Activated CD8-positive, alpha-beta T cell treated with anti-CD3 and anti-CD28 coated beads for 36 hours (primary cell): ENCODE measurements around the gene ARHGEF19. TPM values are rescaled to one million over a fixed set of nuclear protein-coding genes. Genes with fewer than 3 reads are reported as not detected.

ENCODE experiments used
- ATAC-seq: fragments of 200-7000 bp; cut with Tn5 transposase; one replicate; pipeline ENCODE4 v1.10.0; 2021; ENCODE audit warnings: mild to moderate bottlenecking, moderate library complexity
- CTCF ChIA-PET: fragments of 350-600 bp; sonication (Branson Sonifier 250); formaldehyde crosslinking; loops from one replicate; lab custom pipeline; 2021; ENCODE audit warnings: antibody characterized with exemption; lab: Charles Lee
- POLR2A ChIA-PET: fragments of 350-600 bp; sonication (Branson Sonifier 250); formaldehyde crosslinking; loops from one replicate; lab custom pipeline; 2021; ENCODE audit warnings: antibody characterized with exemption; lab: Charles Lee
- DNase-seq: peaks from one replicate; pipeline ENCODE4 v3.0.0-alpha.2; 2020
- H3K27ac Mint-ChIP-seq: one replicate; pipeline ENCODE4 v1.8.0; 2021; ENCODE audit warnings: mild to moderate bottlenecking, mixed read lengths
- H3K27me3 Mint-ChIP-seq: one replicate; pipeline ENCODE4 v1.8.0; 2021; ENCODE audit warnings: mixed read lengths
- H3K36me3 Mint-ChIP-seq: one replicate; pipeline ENCODE4 v1.8.0; 2021; ENCODE audit warnings: low read depth, mixed read lengths
- H3K4me1 Mint-ChIP-seq: one replicate; pipeline ENCODE4 v1.8.0; 2021; ENCODE audit warnings: low read depth, mixed read lengths
- H3K4me3 Mint-ChIP-seq: one replicate; pipeline ENCODE4 v1.8.0; 2021; ENCODE audit warnings: mild to moderate bottlenecking, moderate library complexity, mixed read lengths
- H3K9me3 Mint-ChIP-seq: one replicate; pipeline ENCODE4 v1.8.0; 2021; ENCODE audit warnings: mixed read lengths
- CTCF ChIP-seq: fragments of 200-600 bp; IDR thresholded peaks from one replicate; pipeline ENCODE4 v1.8.0; 2022; ENCODE audit warnings: antibody characterized with exemption, mild to moderate bottlenecking
- intact Hi-C: fragments of 100-400 bp; cut with micrococcal nuclease; formaldehyde crosslinking; loops from one replicate; pipeline ENCODE4 v1.10.0; 2022
- total RNA-seq, 2 experiments: library from RNA; stranded (reverse); gene quantifications; one replicate each; pipeline ENCODE4 v1.2.3, GENCODE V29; 2021

The ARHGEF19 gene
- total RNA-seq, 2 experiments from 2014 or later: 5.7 to 7.4 TPM

GRCh38 chr1:16184557-16185303, 27.7 kb downstream of the ARHGEF19 start:
- Mint-ChIP-seq H3K36me3 (no peaks in the 10 kb centered on the region), H3K4me1 (peaks cover 4% of the 10 kb centered on the region), H3K27ac (no peak overlapping the region), H3K9me3 (no peaks in the 10 kb centered on the region), H3K4me3 (no peak overlapping the region), H3K27me3 (peaks cover 6% of the 10 kb centered on the region)
- CTCF ChIA-PET: interaction anchor here (2.3 to 12.2 kb wide), 2 partner anchors 105 to 111 kb away, joined by 7 to 299 read pairs; partner anchors contain the start of gene FAM131C
- POLR2A ChIA-PET: interaction anchor here (0.7 kb wide), 1 partner anchor 109 kb away, joined by 5 read pairs; no protein-coding TSS in a partner anchor
- DNase-seq (no peak), ATAC-seq (no peak)
- TF ChIP-seq CTCF: no peak
- intact Hi-C loops: no loop called here

- POLR2A ChIA-PET: interaction anchor here (0.7 kb wide), 1 partner anchor 109 kb away, joined by 5 read pairs; no protein-coding TSS in a partner anchor
- no peak overlapping the region for H3K4me3 Mint-ChIP-seq
- DNase-seq (no peak), ATAC-seq (no peak)
- no peaks in the 10 kb centered on the region for H3K9me3 Mint-ChIP-seq
- CTCF ChIA-PET: interaction anchor here (2.3 to 12.2 kb wide), 2 partner anchors 104 to 111 kb away, joined by 7 to 299 read pairs; partner anchors contain the start of gene FAM131C
- no peak overlapping the region for H3K27ac Mint-ChIP-seq
- peaks cover 4% of the 10 kb centered on the region for H3K4me1 Mint-ChIP-seq
- intact Hi-C loops: no loop called here
- no peak for TF ChIP-seq CTCF
- no peaks in the 10 kb centered on the region for H3K36me3 Mint-ChIP-seq
- peaks cover 5% of the 10 kb centered on the region for H3K27me3 Mint-ChIP-seq
Measured at GRCh38 chr1:16183765-16184556, 28.5 kb downstream of the ARHGEF19 start.

DNA sequence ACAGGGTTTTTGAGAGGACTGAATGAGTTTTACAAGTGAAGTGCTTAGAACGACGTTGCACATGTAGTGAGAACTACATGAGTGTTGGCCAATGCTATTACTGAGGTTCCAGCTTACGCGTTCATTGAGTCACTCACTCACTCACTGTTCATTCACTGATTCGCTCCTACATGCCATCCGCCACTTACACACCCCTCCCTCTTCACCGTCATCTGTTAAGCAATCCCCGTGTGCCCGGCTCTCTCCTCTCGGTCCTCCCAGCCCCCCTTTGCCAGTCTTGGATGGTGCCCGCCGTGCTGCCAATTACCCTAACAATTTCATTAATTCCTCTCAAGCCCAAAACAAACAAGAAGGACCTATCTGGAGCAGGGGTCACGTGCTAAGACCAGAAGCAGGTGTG, 29.3 kb downstream of the ARHGEF19 start:
- intact Hi-C loops: no loop called here
- TF ChIP-seq CTCF: no peak

DNA sequence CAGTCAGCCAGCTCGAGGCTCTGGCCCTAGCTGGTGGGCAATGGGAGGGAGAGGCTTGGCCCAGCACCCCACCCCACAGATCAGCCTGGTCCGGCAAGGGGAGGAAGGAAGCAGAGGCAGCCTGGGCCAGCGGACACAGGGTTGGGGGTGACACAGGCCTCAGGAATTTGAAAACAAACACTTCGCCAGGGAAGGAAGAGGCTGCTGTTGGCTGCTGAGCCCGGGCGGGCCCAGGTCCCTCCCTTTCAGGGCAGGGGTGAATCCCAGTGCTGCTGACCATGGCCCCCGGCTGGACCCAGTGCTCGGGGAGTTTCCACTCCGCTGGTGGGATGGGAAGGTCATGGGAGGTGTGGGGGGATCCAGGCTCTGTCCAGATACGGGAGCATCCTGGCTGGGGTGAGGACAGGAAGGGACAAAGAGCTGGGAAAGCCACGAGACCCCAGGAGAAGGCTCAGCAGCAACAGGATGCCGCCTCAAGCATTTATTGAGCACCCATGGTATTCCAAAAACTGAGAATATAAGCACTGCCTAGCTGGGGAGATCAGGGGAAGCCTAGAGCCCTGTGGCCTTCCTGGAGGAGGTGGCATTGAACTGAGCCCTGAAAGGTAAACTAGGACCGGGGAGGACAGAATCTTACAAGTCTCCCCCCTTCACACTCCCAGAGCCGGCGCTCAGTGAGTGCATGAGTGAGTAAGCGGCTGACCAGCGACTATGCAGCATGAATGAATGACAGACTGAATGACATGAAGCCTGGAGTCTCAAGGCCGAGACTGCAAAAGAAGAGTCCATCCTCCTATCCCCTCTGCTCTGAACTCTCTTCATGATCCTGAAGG, 30.3 kb downstream of the ARHGEF19 start:
- ChIA-PET POLR2A (interaction anchor here (0.7 kb wide), 1 partner anchor 539 kb away, joined by 3 read pairs; no protein-coding TSS in a partner anchor), CTCF (interaction anchor here (1.1 to 2.8 kb wide), 4 partner anchors 19 to 103 kb away, joined by 3 to 11 read pairs (median 5); no protein-coding TSS in a partner anchor)
- no peak for TF ChIP-seq CTCF
- no peak overlapping the region for H3K27ac Mint-ChIP-seq
- no peak overlapping the region for H3K4me3 Mint-ChIP-seq
- H3K36me3 Mint-ChIP-seq: no peaks in the 10 kb centered on the region
- no peaks in the 10 kb centered on the region for H3K27me3 Mint-ChIP-seq
- DNase-seq: no peak
- intact Hi-C loops: no loop called here
- H3K9me3 Mint-ChIP-seq: no peaks in the 10 kb centered on the region
- no peaks in the 10 kb centered on the region for H3K4me1 Mint-ChIP-seq
- ATAC-seq: no peak

More for the DNA sequence above, 29.3 kb downstream of the ARHGEF19 start:
- DNase-seq: no peak
- H3K9me3 Mint-ChIP-seq: no peaks in the 10 kb centered on the region
- H3K27ac Mint-ChIP-seq: no peak overlapping the region
- H3K4me1 Mint-ChIP-seq: peaks cover 4% of the 10 kb centered on the region
- no peak for ATAC-seq
- ChIA-PET POLR2A (no interaction called here), CTCF (interaction anchor here (2.3 to 12.2 kb wide), 2 partner anchors 104 to 110 kb away, joined by 7 to 299 read pairs; partner anchors contain the start of gene FAM131C)
- no peaks in the 10 kb centered on the region for H3K36me3 Mint-ChIP-seq
- no peak overlapping the region for H3K4me3 Mint-ChIP-seq
- H3K27me3 Mint-ChIP-seq: peaks cover 4% of the 10 kb centered on the region
